Body of pancreas (tissue), 4 donors: ENCODE results near the gene SLC11A1.

Experiments
- POLR2A ChIP-seq, 3 donors: fragments of 450-650 bp; IDR thresholded peaks; one replicate each; pipeline ENCODE4 v1.6.1; 2016; ENCODE audit warnings: antibody characterized with exemption in 3 of 3, mild to moderate bottlenecking in 2 of 3
- TF ChIP-seq, protein P1 (sequence below), 7 experiments: fragments of 450-650 bp in 4 of 7; fragments of 200-600 bp in 3 of 7; sonication (generic) in 3 of 7; IDR thresholded peaks; one replicate each; pipeline ENCODE4 v1.5.1; 2016 to 2019; ENCODE audit warnings: antibody characterized with exemption in 7 of 7

DNA sequence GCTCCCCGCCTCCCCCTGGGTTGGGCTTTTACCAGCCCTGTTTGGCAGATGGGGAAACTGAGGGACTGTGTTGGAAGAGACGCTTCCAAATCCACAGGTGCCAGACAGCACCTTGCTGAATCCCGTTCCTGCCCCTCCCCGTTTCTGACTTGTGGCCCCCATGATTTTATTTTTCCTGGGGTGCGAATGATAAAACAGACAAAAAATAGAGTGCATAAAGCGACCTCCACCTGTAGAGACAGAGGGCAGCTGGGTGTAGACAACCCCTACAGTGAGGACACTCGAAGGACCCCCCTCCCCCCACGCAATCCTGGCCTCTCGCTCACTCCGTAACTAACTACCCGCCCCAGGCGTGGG lies 15.4 kb downstream of the SLC11A1 start:
- TF ChIP-seq, protein P1, sequence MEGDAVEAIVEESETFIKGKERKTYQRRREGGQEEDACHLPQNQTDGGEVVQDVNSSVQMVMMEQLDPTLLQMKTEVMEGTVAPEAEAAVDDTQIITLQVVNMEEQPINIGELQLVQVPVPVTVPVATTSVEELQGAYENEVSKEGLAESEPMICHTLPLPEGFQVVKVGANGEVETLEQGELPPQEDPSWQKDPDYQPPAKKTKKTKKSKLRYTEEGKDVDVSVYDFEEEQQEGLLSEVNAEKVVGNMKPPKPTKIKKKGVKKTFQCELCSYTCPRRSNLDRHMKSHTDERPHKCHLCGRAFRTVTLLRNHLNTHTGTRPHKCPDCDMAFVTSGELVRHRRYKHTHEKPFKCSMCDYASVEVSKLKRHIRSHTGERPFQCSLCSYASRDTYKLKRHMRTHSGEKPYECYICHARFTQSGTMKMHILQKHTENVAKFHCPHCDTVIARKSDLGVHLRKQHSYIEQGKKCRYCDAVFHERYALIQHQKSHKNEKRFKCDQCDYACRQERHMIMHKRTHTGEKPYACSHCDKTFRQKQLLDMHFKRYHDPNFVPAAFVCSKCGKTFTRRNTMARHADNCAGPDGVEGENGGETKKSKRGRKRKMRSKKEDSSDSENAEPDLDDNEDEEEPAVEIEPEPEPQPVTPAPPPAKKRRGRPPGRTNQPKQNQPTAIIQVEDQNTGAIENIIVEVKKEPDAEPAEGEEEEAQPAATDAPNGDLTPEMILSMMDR (IDR thresholded peaks at IDR 0.05) = no peak
- TF ChIP-seq POLR2A (IDR thresholded peaks at IDR 0.05) = no peak
